Stimulated activated CD4-positive, alpha-beta T cell treated with anti-CD3 and anti-CD28 coated beads, Interleukin-15, amount 100 ng/mL, for 1 hour (primary cell): ENCODE results near the gene ACACB.

Experiments
- DNase-seq, 2 donors: peaks; one replicate each; pipeline ENCODE4 v3.0.0-alpha.2; 2020; ENCODE audit warnings: low read depth in 1 of 2, low spot score in 1 of 2

The ACACB gene

DNA sequence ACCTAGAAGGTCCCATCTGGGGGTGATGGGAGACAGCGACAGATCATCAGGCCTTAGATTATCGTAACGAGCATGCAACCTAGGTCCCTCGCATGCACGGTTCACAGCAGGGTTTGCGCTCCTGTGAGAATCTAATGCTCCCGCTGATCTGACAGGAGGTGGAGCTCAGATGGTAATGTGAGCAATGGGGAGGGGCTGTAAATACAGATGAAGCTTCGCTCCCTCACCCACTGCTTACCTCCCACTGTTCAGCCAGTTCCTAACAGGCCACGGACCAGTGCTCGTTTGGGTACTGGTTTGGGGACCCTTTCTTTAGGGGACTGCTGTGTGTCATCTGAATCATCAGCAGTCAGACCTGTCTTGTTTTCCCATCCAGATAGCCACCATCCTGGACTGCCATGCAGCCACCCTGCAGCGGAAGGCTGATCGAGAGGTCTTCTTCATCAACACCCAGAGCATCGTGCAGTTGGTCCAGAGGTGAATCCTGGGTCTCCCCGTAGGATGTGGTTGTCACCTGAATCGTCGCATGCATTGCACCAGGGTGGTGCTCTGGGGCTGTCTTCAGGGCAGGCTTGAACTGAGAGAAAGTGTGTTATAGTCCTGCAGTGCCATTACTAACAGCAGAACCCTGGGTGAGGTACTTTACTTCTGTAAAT lies 96.2 kb downstream of the ACACB start:
- DNase-seq, result no peak

- DNase-seq, result no peak
These were observed 97.7 kb downstream of the ACACB start for GRCh38 chr12:109214131-109214530.

DNA sequence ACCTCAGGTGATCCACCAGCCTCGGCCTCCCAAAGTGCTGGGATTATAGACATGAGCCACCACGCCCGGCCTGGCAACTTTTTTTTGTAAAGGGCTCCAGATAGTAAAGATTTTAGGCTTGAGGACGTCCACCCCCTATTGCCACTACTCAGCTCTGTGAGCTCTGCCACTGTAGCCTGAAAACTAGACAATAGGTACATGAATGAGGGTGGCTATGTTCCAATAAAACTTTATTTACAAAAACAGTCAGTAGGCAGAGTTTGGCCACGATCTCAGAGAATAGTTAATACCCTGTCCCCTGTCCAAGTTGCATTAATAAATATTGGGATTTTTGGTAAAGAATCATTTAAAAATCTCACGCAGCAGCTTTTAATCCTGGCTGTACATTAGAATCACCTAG lies 102.6 kb downstream of the ACACB start:
- no peak for DNase-seq

GRCh38 chr12:109219938-109220337 lies 103.6 kb downstream of the ACACB start:
- DNase-seq, result no peak

DNA sequence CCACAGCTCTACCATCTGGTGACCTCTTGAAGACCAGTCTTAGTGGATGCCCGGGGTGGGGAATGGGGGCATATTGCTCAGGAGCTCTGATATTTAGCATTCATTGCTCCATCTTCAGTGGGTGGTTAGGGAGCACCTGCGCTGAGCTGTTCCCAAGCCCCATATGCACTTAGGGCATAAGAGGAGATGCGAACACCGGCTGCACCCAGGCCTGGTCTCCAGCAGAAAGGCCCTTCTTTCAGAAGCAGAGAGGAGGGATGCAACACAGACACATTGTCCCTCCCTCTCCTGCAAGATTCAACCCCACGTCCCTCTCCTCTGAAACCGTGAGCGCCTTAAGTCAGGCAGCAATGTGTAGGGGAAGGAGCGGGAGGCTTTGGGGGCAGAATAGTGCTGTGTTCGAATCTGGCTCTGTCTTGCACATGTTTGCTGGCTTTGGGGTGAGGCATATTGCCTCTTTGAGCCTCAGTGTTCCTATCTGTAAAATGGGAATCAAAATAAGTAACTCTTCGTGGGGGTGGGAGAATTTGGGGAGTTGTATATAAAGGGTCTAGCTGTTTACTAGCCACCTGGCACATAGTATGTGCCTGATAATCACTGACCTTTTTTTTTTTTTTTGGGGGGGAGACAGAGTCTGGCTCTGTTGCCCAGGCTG lies 105.0 kb downstream of the ACACB start:
- no peak for DNase-seq

DNA sequence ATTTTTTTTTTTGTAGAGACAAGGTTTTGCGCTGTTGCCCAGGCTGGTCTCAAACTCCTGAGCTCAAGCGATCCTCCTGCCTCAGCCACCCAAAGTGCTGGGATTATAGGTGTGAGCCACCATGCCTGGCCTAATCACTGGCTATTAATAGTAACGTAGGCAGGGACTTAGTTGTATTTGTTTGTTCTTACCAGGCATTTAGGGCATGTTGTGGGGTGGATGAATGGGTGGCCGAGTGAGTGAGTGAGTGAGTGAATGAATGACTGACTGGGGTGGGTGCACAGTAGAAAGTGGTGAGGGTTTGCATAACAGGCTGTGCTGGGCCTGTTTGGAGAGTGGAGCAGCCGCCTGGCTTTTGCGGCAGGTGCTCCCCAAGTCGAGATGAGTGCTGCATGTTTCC lies 105.7 kb downstream of the ACACB start:
- no peak for DNase-seq

DNA sequence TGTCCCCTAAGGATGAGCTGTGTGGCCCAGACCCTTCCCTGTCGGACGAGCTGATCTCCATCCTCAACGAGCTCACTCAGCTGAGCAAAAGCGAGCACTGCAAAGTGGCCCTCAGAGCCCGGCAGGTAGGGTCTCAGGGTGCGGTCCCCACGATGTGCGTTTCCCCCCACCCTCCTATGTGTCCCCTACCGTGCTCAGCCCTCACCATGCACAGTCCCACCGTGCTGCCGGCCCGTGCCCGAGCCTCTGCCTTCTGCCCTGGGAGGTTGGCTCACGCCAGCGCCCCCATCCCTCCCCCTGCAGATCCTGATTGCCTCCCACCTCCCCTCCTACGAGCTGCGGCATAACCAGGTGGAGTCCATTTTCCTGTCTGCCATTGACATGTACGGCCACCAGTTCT lies 106.1 kb downstream of the ACACB start:
- DNase-seq, result no peak

DNA sequence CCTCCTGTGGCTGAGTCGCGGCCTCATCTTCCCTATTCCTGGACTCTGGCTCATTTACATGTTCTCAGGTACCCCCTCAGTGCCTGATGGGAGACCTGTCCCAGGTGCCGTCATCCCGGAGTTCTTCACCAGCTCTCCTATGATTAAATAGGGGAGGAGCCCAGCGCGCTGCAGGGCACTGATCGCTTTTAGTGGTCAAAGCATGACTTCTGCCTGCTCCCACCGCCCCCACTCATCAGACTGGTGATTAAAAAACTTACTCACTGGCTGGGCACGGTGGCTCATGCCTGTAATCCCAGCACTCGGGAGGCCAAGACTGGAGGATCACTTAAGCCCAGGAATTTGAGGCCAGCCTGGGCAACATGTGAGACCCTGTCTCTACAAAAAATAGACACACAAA lies 106.8 kb downstream of the ACACB start:
- DNase-seq, result no peak

- DNase-seq, result no peak
These were observed 107.5 kb downstream of the ACACB start for GRCh38 chr12:109223868-109224267.

DNA sequence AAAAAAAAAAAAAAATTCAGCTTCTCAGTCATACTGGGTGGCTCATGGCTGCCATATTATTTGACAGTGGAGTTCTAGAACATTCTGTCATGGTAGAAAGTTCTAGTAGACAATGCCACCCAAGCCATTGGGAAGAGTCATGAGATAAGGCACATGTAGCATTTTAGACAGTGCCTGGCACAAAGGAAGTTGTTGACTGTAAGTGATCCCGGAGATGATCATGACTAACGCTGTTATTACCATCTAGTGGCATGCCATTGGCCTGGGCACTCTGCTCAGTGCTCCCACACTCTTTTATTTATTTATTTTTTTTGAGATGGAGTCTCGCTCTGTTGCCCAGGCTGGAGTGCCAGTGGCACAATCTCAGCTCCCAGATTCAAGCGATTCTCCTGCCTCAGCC lies 112.3 kb downstream of the ACACB start:
- DNase-seq, result no peak

DNA sequence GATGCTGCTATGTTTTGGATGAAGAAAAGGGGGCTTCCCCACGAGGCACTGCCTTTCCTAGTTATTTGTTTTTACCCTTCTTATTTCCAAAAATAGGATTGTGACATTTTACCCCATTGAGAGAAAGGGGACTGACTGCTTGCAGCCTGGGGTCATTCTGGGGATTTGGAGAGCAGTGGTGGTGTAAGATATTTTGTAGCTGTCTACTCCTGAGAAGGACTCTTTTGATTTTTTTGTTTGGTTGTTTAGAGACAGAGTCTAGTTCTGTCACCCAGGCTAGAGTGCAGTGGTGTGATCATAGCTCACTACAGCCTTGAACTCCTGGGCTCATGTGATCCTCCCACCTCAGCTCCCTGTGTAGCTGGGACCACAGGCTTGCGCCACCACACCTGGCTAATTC lies 113.8 kb downstream of the ACACB start:
- DNase-seq, result no peak

GRCh38 chr12:109232731-109233130 lies 116.3 kb downstream of the ACACB start:
- DNase-seq, result no peak

- no peak for DNase-seq
These were observed 117.6 kb downstream of the ACACB start for GRCh38 chr12:109234012-109234411.

DNA sequence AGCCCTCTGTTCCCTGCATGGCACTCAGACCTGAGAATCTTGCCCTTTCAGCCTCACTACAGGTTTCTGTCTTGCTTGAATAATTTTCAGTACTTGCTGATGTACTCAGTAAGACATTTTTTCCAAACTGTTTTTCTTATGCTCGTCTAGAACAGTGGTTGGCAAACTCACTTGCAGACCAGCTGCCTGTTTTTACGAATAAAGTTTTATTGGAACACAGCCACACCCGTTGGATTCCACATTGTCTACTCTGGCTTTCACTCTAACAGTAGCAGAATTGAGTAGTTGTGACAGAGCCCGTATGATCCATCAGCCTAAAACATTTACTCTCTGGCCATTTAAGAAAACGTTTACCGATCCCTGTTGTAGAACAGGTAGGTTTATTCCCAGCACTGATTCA lies 119.9 kb downstream of the ACACB start:
- DNase-seq, result no peak

DNA sequence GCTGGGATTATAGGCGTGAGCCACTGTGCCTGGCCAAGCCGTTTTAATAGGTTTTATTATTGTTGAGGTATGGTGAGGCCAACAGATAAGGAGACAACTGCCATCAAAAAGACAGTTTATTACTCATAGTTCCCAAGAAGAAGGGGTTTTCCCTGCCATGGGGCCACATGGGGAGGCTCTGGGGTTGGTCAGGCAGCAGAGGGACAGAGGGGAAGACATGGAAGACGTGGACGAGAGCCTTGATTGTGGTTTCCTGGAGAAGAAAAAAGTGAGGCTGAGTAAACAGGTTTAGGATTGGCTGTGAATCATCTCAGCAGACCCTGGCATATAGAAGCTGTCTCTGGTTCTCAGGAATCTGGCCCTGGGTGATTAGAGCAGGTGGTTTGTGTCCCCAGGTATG lies 122.8 kb downstream of the ACACB start:
- DNase-seq, result no peak

GRCh38 chr12:109239691-109240090 lies 123.3 kb downstream of the ACACB start:
- no peak for DNase-seq

GRCh38 chr12:109240365-109240764 lies 124.0 kb downstream of the ACACB start:
- no peak for DNase-seq

GRCh38 chr12:109241936-109242335 lies 125.5 kb downstream of the ACACB start:
- no peak for DNase-seq

DNA sequence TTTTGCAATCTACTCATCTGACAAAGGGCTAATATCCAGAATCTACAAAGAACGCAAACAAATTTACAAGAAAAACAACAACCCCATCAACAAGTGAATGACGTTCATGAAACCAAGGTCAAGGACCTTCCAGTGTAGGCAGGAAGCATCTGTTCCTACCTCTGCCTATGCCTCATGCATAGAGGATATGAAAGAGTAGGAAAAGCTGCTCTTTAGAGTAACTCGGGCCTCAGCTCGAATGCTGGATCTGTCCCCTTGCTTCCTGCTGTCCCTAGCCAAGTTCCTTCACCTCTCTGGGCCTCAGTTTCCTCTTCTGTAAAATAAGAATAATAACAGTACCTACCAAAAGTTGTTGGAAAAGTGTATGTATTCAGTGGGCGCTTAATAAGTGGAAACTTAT lies 127.7 kb downstream of the ACACB start:
- no peak for DNase-seq

DNA sequence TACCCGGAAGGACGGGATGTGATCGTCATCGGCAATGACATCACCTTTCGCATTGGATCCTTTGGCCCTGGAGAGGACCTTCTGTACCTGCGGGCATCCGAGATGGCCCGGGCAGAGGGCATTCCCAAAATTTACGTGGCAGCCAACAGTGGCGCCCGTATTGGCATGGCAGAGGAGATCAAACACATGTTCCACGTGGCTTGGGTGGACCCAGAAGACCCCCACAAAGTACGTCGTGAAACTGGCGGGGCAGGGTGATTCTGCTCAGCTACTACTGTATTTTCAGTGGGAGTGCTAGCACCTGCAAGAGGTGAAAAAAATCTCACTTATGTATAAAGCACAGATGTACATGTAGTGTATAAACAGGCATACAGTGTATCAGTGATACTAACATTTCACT lies 129.8 kb downstream of the ACACB start:
- DNase-seq, result no peak

DNA sequence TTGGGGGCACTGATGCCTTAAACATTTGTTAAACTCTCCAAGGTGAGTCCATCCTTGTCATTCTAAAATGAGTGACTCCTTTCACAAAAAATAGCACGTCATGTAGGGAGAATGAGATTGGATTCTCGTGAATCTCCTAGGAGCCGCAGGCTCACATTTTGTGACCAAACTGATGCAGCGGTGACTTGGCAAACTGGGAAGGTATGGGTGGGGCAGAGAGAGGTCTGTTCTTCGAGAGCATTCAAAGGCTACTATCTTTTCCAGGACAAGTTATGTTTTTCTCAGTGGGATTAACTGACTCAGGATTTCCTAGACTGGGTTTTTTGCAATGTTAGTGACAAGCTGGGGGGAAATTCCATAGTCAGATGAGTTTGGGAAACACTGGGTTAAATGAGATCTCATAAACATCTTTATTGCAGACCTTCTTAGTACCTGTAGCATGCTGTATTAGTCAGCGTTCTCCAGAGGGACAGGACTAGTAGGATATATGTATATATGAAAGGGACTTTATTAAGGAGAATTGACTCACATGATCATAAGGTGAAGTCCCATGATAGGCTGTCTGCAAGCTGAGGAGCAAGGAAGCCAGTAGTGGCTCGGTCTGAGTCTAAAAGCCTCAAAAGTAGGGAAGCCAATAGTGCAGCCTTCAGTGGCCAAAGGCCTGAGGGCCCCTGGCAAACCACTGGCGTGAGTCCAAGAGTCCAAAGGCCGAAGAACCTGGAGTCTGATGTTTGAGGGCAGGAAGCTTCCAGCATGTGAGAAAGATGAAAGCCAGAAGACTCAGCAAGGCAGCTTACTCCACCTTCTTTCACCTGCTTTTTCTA lies 131.7 kb downstream of the ACACB start:
- no peak for DNase-seq

DNA sequence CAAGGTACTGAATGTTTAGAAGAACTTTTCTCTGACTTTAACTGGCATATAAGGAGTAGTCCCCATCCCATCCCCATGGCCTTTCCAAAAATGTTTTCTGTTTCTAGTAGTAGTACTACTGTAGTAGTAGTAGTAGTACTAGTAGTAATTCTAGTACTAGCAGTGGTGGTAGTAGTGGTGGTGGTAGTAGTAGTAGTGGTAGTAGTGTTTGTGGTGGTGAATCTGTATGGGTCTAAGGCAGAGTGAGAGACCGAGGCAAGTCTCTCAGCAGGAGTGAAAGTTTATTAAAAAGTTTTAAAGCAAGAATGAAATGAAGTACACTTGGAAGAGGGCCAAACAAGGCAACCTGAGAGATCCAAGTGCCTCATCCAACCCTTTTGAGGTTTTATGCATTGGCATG lies 134.1 kb downstream of the ACACB start:
- no peak for DNase-seq
